ENCODE results near the gene CRPPA.

GRCh38 chr7:16419126-16419525, 2.2 kb downstream of the CRPPA start:
- TF ChIP-seq POLR2A (IDR thresholded peaks at IDR 0.05) = no peak
- no peak for TF ChIP-seq CTCF (IDR thresholded peaks at IDR 0.05)
